ENCODE data around the gene RUSC2. TPM values are rescaled to one million over a fixed set of nuclear protein-coding genes. Genes with fewer than 3 reads are reported as not detected.
"Not testable (repeated sequence)": the region's sequence is repeated elsewhere in the genome, so short reads cannot be mapped to it uniquely, and the experiment has no call there.

Gene RUSC2
- total RNA-seq, 1 experiment from 2014 or later, result 11.6 TPM

DNA sequence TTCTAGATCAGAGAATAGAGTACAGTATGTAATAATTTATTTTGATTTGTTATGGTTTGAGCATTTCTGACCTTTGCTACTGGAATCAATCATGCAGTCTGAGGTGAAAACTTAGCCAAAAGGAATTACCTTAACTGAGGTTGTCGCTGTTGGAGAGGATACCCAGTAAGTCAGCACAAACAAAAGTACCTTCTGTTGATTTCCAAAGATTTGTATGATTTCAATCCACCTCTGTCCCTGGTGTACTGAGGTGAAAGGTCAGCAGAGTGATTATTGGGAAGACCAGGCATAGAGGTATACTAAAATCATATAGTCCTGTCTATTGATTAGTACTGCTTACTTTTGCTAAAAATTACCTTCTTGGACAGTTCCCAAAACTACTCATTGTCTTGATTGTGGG, 32.8 kb downstream of the RUSC2 start:
- H3K4me2 ChIP-seq (ENCODE audit: low read length), result no peak overlapping the region
- H2AFZ ChIP-seq (ENCODE audit: low read depth, low read length, poor library complexity, severe bottlenecking), result no peak overlapping the region
- H3K27ac ChIP-seq (ENCODE audit: low read depth, low read length), result no peak overlapping the region
- no peaks in the 10 kb centered on the region for H4K20me1 ChIP-seq (ENCODE audit: insufficient read depth)
- POLR2A ChIA-PET, result no interaction called here
- CTCF ChIA-PET, result no interaction called here
- BruUV-seq (replicated peaks), result no TSS peak
- H3K27me3 ChIP-seq (ENCODE audit: insufficient read depth, low read length), result no peaks in the 10 kb centered on the region
- no peaks in the 10 kb centered on the region for H3K9me3 ChIP-seq (ENCODE audit: control insufficient read depth in 1 of 2, insufficient read depth in 1 of 2, low read depth in 1 of 2, low read length in 2 of 2)
- H3K4me1 ChIP-seq (ENCODE audit: control insufficient read depth in 1 of 2, insufficient read depth in 2 of 2, low read length in 2 of 2), result peaks cover 23 to 35% of the 10 kb centered on the region in 2 experiments
- no peak overlapping the region for H3K9ac ChIP-seq (ENCODE audit: low read length)
- intact Hi-C loops (cut with micrococcal nuclease), result no loop called here
- H3K36me3 ChIP-seq (ENCODE audit: control insufficient read depth in 1 of 2, insufficient read depth in 2 of 2, low read length in 2 of 2), result no peaks in the 10 kb centered on the region
- ATAC-seq (no peak), DNase-seq (ENCODE audit: low read depth, low spot score) (no peak)
- RAD21 ChIA-PET (ENCODE audit: low non-redundant PET in 1 of 2, low total read pairs in 2 of 2, uncharacterized antibody in 2 of 2, unreplicated experiment in 2 of 2), result no interaction called here
- H3K4me3 ChIP-seq (replicated peaks in 1 of 2; ENCODE audit: low read depth in 1 of 2, low read length in 2 of 2), result no peak overlapping the region
- peaks cover 5% of the 10 kb centered on the region; the same call in 1 of the 2 replicates for H3K79me2 ChIP-seq (ENCODE audit: insufficient read depth, low read length)
- H3K9me2 ChIP-seq (ENCODE audit: insufficient read depth), result no peaks in the 10 kb centered on the region
- TF ChIP-seq, protein P1, sequence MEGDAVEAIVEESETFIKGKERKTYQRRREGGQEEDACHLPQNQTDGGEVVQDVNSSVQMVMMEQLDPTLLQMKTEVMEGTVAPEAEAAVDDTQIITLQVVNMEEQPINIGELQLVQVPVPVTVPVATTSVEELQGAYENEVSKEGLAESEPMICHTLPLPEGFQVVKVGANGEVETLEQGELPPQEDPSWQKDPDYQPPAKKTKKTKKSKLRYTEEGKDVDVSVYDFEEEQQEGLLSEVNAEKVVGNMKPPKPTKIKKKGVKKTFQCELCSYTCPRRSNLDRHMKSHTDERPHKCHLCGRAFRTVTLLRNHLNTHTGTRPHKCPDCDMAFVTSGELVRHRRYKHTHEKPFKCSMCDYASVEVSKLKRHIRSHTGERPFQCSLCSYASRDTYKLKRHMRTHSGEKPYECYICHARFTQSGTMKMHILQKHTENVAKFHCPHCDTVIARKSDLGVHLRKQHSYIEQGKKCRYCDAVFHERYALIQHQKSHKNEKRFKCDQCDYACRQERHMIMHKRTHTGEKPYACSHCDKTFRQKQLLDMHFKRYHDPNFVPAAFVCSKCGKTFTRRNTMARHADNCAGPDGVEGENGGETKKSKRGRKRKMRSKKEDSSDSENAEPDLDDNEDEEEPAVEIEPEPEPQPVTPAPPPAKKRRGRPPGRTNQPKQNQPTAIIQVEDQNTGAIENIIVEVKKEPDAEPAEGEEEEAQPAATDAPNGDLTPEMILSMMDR (IDR thresholded peaks at IDR 0.05 in 2 of 3, conservative IDR thresholded peaks at IDR 0.05 in 1 of 3; ENCODE audit: borderline replicate concordance in 1 of 3, insufficient read depth in 1 of 3, low read depth in 2 of 3, low read length in 2 of 3), result no peak
- TF ChIP-seq SP1 (IDR thresholded peaks at IDR 0.05; ENCODE audit: low read depth) (no peak), ZNF274 (IDR thresholded peaks at IDR 0.05; ENCODE audit: low read depth, low read length) (no peak), EGR1 (IDR thresholded peaks at IDR 0.05; ENCODE audit: low read depth) (no peak), JUND (IDR thresholded peaks at IDR 0.05) (no peak), SRF (IDR thresholded peaks at IDR 0.05; ENCODE audit: low read depth) (no peak), RAD21 (IDR thresholded peaks at IDR 0.05; ENCODE audit: low read depth) (no peak), SIN3A (IDR thresholded peaks at IDR 0.05; ENCODE audit: low read depth) (no peak)
- TF ChIP-seq, protein P2, sequence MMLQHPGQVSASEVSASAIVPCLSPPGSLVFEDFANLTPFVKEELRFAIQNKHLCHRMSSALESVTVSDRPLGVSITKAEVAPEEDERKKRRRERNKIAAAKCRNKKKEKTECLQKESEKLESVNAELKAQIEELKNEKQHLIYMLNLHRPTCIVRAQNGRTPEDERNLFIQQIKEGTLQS (IDR thresholded peaks at IDR 0.05), result no peak
- TF ChIP-seq, protein P3, sequence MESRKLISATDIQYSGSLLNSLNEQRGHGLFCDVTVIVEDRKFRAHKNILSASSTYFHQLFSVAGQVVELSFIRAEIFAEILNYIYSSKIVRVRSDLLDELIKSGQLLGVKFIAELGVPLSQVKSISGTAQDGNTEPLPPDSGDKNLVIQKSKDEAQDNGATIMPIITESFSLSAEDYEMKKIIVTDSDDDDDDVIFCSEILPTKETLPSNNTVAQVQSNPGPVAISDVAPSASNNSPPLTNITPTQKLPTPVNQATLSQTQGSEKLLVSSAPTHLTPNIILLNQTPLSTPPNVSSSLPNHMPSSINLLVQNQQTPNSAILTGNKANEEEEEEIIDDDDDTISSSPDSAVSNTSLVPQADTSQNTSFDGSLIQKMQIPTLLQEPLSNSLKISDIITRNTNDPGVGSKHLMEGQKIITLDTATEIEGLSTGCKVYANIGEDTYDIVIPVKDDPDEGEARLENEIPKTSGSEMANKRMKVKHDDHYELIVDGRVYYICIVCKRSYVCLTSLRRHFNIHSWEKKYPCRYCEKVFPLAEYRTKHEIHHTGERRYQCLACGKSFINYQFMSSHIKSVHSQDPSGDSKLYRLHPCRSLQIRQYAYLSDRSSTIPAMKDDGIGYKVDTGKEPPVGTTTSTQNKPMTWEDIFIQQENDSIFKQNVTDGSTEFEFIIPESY (IDR thresholded peaks at IDR 0.05; ENCODE audit: extremely low read depth, insufficient replicate concordance, low read length), result no peak
- TF ChIP-seq, protein P4, sequence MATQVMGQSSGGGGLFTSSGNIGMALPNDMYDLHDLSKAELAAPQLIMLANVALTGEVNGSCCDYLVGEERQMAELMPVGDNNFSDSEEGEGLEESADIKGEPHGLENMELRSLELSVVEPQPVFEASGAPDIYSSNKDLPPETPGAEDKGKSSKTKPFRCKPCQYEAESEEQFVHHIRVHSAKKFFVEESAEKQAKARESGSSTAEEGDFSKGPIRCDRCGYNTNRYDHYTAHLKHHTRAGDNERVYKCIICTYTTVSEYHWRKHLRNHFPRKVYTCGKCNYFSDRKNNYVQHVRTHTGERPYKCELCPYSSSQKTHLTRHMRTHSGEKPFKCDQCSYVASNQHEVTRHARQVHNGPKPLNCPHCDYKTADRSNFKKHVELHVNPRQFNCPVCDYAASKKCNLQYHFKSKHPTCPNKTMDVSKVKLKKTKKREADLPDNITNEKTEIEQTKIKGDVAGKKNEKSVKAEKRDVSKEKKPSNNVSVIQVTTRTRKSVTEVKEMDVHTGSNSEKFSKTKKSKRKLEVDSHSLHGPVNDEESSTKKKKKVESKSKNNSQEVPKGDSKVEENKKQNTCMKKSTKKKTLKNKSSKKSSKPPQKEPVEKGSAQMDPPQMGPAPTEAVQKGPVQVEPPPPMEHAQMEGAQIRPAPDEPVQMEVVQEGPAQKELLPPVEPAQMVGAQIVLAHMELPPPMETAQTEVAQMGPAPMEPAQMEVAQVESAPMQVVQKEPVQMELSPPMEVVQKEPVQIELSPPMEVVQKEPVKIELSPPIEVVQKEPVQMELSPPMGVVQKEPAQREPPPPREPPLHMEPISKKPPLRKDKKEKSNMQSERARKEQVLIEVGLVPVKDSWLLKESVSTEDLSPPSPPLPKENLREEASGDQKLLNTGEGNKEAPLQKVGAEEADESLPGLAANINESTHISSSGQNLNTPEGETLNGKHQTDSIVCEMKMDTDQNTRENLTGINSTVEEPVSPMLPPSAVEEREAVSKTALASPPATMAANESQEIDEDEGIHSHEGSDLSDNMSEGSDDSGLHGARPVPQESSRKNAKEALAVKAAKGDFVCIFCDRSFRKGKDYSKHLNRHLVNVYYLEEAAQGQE (IDR thresholded peaks at IDR 0.05; ENCODE audit: low read depth), result no peak

DNA sequence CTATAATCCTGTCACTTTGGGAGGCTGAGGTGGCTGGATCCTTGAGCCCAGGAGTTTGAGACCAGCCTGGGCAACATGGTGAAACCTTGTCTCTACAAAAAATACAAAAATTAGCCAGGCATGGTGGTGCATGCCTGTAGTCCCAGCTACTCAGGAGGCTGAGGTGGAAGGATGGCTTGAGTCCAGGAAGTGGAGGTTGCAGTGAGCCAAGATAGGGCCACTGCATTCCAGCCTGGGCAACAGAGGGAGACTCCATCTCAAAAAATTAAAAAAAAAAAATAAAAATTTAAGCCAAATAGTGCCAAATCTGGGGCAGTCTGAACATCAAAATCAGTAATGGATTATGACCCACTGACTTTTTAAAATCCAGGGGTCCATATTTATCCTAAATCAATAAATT, 33.6 kb downstream of the RUSC2 start:
- DNase-seq (ENCODE audit: low read depth, low spot score); H4K20me1 ChIP-seq (ENCODE audit: insufficient read depth); H3K79me2 ChIP-seq (ENCODE audit: insufficient read depth, low read length); H2AFZ ChIP-seq (ENCODE audit: low read depth, low read length, poor library complexity, severe bottlenecking); H3K9ac ChIP-seq (ENCODE audit: low read length); POLR2A ChIA-PET; H3K36me3 ChIP-seq (ENCODE audit: control insufficient read depth in 1 of 2, insufficient read depth in 2 of 2, low read length in 2 of 2); ATAC-seq; BruUV-seq (replicated peaks); intact Hi-C loops (cut with micrococcal nuclease); H3K4me2 ChIP-seq (ENCODE audit: low read length); H3K9me3 ChIP-seq (ENCODE audit: control insufficient read depth in 1 of 2, insufficient read depth in 1 of 2, low read depth in 1 of 2, low read length in 2 of 2); H3K27me3 ChIP-seq (ENCODE audit: insufficient read depth, low read length); H3K9me2 ChIP-seq (ENCODE audit: insufficient read depth); H3K27ac ChIP-seq (ENCODE audit: low read depth, low read length); H3K4me3 ChIP-seq (replicated peaks in 1 of 2; ENCODE audit: low read depth in 1 of 2, low read length in 2 of 2); RAD21 ChIA-PET (ENCODE audit: low non-redundant PET in 1 of 2, low total read pairs in 2 of 2, uncharacterized antibody in 2 of 2, unreplicated experiment in 2 of 2); CTCF ChIA-PET: not testable (repeated sequence)
- H3K4me1 ChIP-seq (ENCODE audit: control insufficient read depth in 1 of 2, insufficient read depth in 2 of 2, low read length in 2 of 2), result peaks cover 15 to 27% of the 10 kb centered on the region in 2 experiments

Measured in HCT116 (cell line).